Measurements from ENCODE around the gene CACTIN. TPM values are rescaled to one million over a fixed set of nuclear protein-coding genes. Genes with fewer than 3 reads are reported as not detected.

Gene CACTIN
- total and polyA plus RNA-seq, 2 of the 4 experiments (the other 2 are of a cell fraction), result 10.8 to 19.5 TPM

- no peak for TF ChIP-seq BHLHE40 (IDR thresholded peaks at IDR 0.05; ENCODE audit: low read depth, low read length)
Observed at GRCh38 chr19:3604227-3604986, 22.2 kb downstream of the CACTIN start (continued).

DNA sequence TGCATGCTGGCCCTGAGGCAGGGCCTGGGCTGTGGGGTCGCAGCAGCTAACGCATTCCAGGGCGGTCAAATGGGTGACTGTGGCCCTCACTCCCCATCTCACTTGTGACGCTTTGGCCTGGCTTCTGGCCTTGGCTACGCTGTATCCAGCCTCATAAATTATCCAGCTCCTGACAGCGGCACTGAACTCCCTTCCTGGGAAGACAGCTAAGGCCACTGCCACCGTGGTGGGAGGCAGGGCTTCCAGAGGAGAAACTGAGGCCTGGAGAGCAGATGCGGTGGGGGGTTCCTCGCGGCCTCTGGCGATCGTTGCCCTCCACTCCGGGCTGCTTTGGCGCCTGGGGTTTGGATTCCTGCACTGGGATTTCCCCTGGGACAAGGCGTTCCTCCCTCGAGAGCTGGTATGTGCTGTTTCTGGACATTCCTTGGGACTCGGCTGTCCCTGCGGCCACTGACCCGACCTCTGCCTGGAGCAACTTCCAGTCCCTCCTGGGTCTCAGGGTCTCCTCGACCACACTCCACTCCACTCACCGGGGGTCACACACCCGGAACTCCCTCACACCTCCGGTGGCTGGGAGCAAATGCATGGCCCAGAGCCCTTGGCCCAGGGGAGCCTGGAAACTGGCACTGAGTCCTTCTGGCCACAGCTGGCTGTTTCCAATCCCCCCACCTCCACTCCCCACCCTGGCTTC is 23.3 kb downstream of the CACTIN start:
- Histone ChIP-seq H3K36me3 (ENCODE audit: control insufficient read depth, insufficient read depth, low read length) (peaks cover 2% of the 10 kb centered on the region; the same call in 1 of the 2 replicates), H3K23ac (ENCODE audit: low read depth, low read length) (no peak overlapping the region), H4K5ac (ENCODE audit: low read depth, low read length) (no peak overlapping the region), H2AK5ac (ENCODE audit: low read depth, low read length) (no peak overlapping the region), H3K9ac (ENCODE audit: low read depth, low read length) (no peak overlapping the region), H2BK20ac (ENCODE audit: low read depth, low read length) (no peak overlapping the region), H3K14ac (replicated peaks; ENCODE audit: low read depth, low read length) (no peak overlapping the region), H2BK5ac (ENCODE audit: low read depth, low read length, poor library complexity, severe bottlenecking) (no peak overlapping the region), H3K4me1 (ENCODE audit: control insufficient read depth, insufficient read depth, low read length) (peaks cover 11% of the 10 kb centered on the region), H3K9me3 (ENCODE audit: control insufficient read depth, insufficient read depth, low read length) (no peaks in the 10 kb centered on the region), H2AFZ (replicated peaks; ENCODE audit: low read length, poor library complexity) (peak overlapping the region; percentile 67), H3K4me2 (ENCODE audit: low read depth, low read length) (no peak overlapping the region), H3K27me3 (ENCODE audit: control insufficient read depth, insufficient read depth, low read length) (no peaks in the 10 kb centered on the region), H2BK120ac (ENCODE audit: low read depth, low read length) (no peak overlapping the region), H3K18ac (ENCODE audit: low read depth, low read length) (no peak overlapping the region), H3K9me1 (ENCODE audit: insufficient read depth, low read length) (0 out of 2 replicates have a peak, but pooled peaks cover 6% of the 10 kb centered on the region), H3K4me3 (ENCODE audit: insufficient read depth, low read depth, low read length) (no peak overlapping the region), H3K4ac (ENCODE audit: low read depth, low read length) (no peak overlapping the region), H3K56ac (ENCODE audit: extremely low read depth, insufficient read depth, low read length) (no peak overlapping the region), H3K27ac (ENCODE audit: insufficient read depth, low read length) (no peak overlapping the region), H4K20me1 (ENCODE audit: insufficient read depth, low read length) (no peaks in the 10 kb centered on the region), H2AK9ac (replicated peaks; ENCODE audit: low read depth, low read length, poor library complexity) (peak overlapping the region; percentile 42), H4K91ac (ENCODE audit: insufficient read depth, low read depth, low read length) (no peak overlapping the region), H2BK15ac (ENCODE audit: low read depth, low read length) (no peak overlapping the region), H4K8ac (ENCODE audit: low read depth in 2 of 2, low read length in 2 of 2) (no peak overlapping the region), H3K79me1 (ENCODE audit: low read depth in 1 of 2, low read length in 2 of 2) (peaks cover 7 to 17% of the 10 kb centered on the region in 2 experiments)
- dilution Hi-C loops (cut with HindIII; ENCODE audit: low sequenced_read_pairs, unreplicated experiment), result no loop called here
- in situ Hi-C loops (cut with MboI; ENCODE audit: low sequenced_read_pairs), result loop anchor here (25.0 kb wide), 1 partner anchor 291 kb away; no protein-coding TSS in a partner anchor
- WGBS, 2 experiments (ENCODE audit: extremely low coverage in 2 of 2, insufficient read length in 1 of 2), result 74% methylated on average over 6 of the region's 23 CpGs; no CpG with 5 or more reads in 1 of the 2 experiments
- CTCF ChIA-PET, result no interaction called here
- intact Hi-C loops (cut with micrococcal nuclease), result no loop called here
- ATAC-seq (ENCODE audit: low read depth) (no peak), DNase-seq (no peak)
- POLR2A ChIA-PET (ENCODE audit: unreplicated experiment), result no interaction called here
- BruUV-seq (replicated peaks), result no TSS peak
- no peak for TF ChIP-seq NFE2L2 (IDR thresholded peaks at IDR 0.05; ENCODE audit: low read depth, low read length)
- TF ChIP-seq, protein P1, sequence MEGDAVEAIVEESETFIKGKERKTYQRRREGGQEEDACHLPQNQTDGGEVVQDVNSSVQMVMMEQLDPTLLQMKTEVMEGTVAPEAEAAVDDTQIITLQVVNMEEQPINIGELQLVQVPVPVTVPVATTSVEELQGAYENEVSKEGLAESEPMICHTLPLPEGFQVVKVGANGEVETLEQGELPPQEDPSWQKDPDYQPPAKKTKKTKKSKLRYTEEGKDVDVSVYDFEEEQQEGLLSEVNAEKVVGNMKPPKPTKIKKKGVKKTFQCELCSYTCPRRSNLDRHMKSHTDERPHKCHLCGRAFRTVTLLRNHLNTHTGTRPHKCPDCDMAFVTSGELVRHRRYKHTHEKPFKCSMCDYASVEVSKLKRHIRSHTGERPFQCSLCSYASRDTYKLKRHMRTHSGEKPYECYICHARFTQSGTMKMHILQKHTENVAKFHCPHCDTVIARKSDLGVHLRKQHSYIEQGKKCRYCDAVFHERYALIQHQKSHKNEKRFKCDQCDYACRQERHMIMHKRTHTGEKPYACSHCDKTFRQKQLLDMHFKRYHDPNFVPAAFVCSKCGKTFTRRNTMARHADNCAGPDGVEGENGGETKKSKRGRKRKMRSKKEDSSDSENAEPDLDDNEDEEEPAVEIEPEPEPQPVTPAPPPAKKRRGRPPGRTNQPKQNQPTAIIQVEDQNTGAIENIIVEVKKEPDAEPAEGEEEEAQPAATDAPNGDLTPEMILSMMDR (conservative IDR thresholded peaks at IDR 0.05; ENCODE audit: low read depth, low read length), result no peak
- no peak for TF ChIP-seq MAFK (IDR thresholded peaks at IDR 0.05; ENCODE audit: low read depth, low read length)
- no peak for TF ChIP-seq USF2 (IDR thresholded peaks at IDR 0.05; ENCODE audit: low read depth, low read length)
- TF ChIP-seq POLR2A (IDR thresholded peaks at IDR 0.05; ENCODE audit: low read depth, low read length), result no peak
- TF ChIP-seq BHLHE40 (IDR thresholded peaks at IDR 0.05; ENCODE audit: low read depth, low read length), result no peak
- no peak for TF ChIP-seq SMC3 (IDR thresholded peaks at IDR 0.05; ENCODE audit: low read depth, low read length)
- TF ChIP-seq CEBPB (IDR thresholded peaks at IDR 0.05; ENCODE audit: low read depth, low read length), result no peak
- no peak for TF ChIP-seq MAZ (IDR thresholded peaks at IDR 0.05; ENCODE audit: borderline replicate concordance, low read depth, low read length)
- TF ChIP-seq RFX5 (IDR thresholded peaks at IDR 0.05; ENCODE audit: low read depth, low read length), result no peak
- TF ChIP-seq ELK1 (IDR thresholded peaks at IDR 0.05; ENCODE audit: borderline replicate concordance, low read depth, low read length), result no peak

All from IMR-90 (cell line).